NCI-H524 treated with DMSO at 0.1 percent for 48 hours (cell line): ENCODE data around the gene CFAP91.

Experiments used
- DNase-seq: peaks from one replicate; lab custom pipeline; 2025; lab: John Stamatoyannopoulos, UW

CFAP91 gene

GRCh38 chr3:119743921-119744320, 41.1 kb downstream of the CFAP91 start:
- DNase-seq: no peak

GRCh38 chr3:119745942-119746341, 43.1 kb downstream of the CFAP91 start:
- no peak for DNase-seq

- no peak for DNase-seq
These were observed 43.6 kb downstream of the CFAP91 start for GRCh38 chr3:119746423-119746822.

- no peak for DNase-seq
These were observed 44.5 kb downstream of the CFAP91 start for GRCh38 chr3:119747357-119747756.

GRCh38 chr3:119748991-119749390, 46.2 kb downstream of the CFAP91 start:
- DNase-seq: no peak

- no peak for DNase-seq
These were observed 48.6 kb downstream of the CFAP91 start for GRCh38 chr3:119751423-119751822.
